GM23338 (cell line): ENCODE measurements around the gene HSPE1.

Experiments used
- CREB1 ChIP-seq: fragments of 250-450 bp; sonication (Bioruptor Pico); IDR thresholded peaks from 2 replicates; pipeline ENCODE4 v1.5.0; 2020; ENCODE audit warnings: low read depth, mild to moderate bottlenecking, moderate library complexity
- CTCF ChIP-seq, 2 experiments: fragments of 200-600 bp in 1 of 2; sonication (generic) in 1 of 2; conservative IDR thresholded peaks; 2 replicates each; pipeline versions ENCODE4 v1.5.1 to v1.6.1; 2016 to 2017; ENCODE audit warnings: antibody characterized with exemption in 2 of 2, low read depth in 2 of 2, mild to moderate bottlenecking in 2 of 2, moderate library complexity in 1 of 2
- EZH2 ChIP-seq: fragments of 200-600 bp; sonication (generic); IDR thresholded peaks from one replicate; pipeline ENCODE4 v1.8.0; 2017; ENCODE audit warnings: antibody characterized with exemption, mild to moderate bottlenecking, low read depth; ENCODE audit not compliant: unreplicated experiment
- EZH2phosphoT487 ChIP-seq: fragments of 200-600 bp; sonication (generic); IDR thresholded peaks from one replicate; pipeline ENCODE4 v1.8.1; 2018; ENCODE audit warnings: antibody characterized with exemption; ENCODE audit not compliant: unreplicated experiment
- JUNB ChIP-seq: IDR thresholded peaks from one replicate; pipeline ENCODE4 v1.6.1; 2016; ENCODE audit warnings: antibody characterized with exemption; ENCODE audit not compliant: unreplicated experiment
- NANOG ChIP-seq: IDR thresholded peaks from 2 replicates; pipeline ENCODE4 v1.6.1; 2016; ENCODE audit warnings: antibody characterized with exemption, borderline replicate concordance
- POLR2AphosphoS5 ChIP-seq: IDR thresholded peaks from 2 replicates; pipeline ENCODE4 v1.6.1; 2016; ENCODE audit warnings: antibody characterized with exemption, low read depth
- REST ChIP-seq: IDR thresholded peaks from one replicate; pipeline ENCODE4 v1.6.1; 2018; ENCODE audit warnings: antibody characterized with exemption; ENCODE audit not compliant: unreplicated experiment
- ZNF331 ChIP-seq: fragments of 250-450 bp; sonication (Bioruptor Pico); IDR thresholded peaks from 2 replicates; pipeline ENCODE4 v1.5.0; 2020; ENCODE audit warnings: low read depth, mild to moderate bottlenecking, moderate library complexity
- ZNF462 ChIP-seq: fragments of 250-450 bp; sonication (Bioruptor Pico); IDR thresholded peaks from 2 replicates; pipeline ENCODE4 v1.5.0; 2020; ENCODE audit warnings: mild to moderate bottlenecking, moderate library complexity

GRCh38 chr2:197506658-197507057 lies 6.5 kb downstream of the HSPE1 start:
- TF ChIP-seq CTCF (conservative IDR thresholded peaks at IDR 0.05; ENCODE audit: low read depth in 2 of 2) (no peak), REST (no peak), POLR2AphosphoS5 (no peak), EZH2 (no peak), JUNB (no peak), EZH2phosphoT487 (no peak), ZNF462 (no peak), NANOG (no peak), ZNF331 (CRISPR knock-in tag) (no peak), CREB1 (CRISPR knock-in tag) (no peak)
